D721Med (cell line): Measurements from ENCODE around the gene MNDA.

Experiments used
- DNase-seq: peaks from one replicate; pipeline ENCODE4 v3.0.0; 2011; ENCODE audit warnings: low spot score; ENCODE audit not compliant: insufficient read length
- FAIRE-seq: peaks from 2 replicates; lab custom pipeline; 2011; peaks lifted over from hg19 to GRCh38; lab: Jason Lieb, UNC
- CTCF ChIP-seq: IDR thresholded peaks from 2 replicates; pipeline ENCODE4 v1.5.1; 2012; ENCODE audit warnings: mild to moderate bottlenecking, control low read depth; ENCODE audit not compliant: insufficient read depth; ENCODE audit errors: missing control alignments

Gene MNDA

GRCh38 chr1:158814970-158815369 is 16.2 kb upstream of the MNDA start:
- no peak for DNase-seq
- no peak for FAIRE-seq
- no peak for TF ChIP-seq CTCF

- TF ChIP-seq CTCF = no peak
- FAIRE-seq = no peak
- DNase-seq = no peak
These were observed 12.6 kb upstream of the MNDA start for GRCh38 chr1:158818560-158818959.

GRCh38 chr1:158818975-158819431 is 12.1 kb upstream of the MNDA start:
- TF ChIP-seq CTCF = no peak
- FAIRE-seq = no peak
- DNase-seq = no peak

- DNase-seq (no peak), FAIRE-seq (no peak)
- no peak for TF ChIP-seq CTCF
These were observed 11.4 kb upstream of the MNDA start for GRCh38 chr1:158819461-158820443.

GRCh38 chr1:158821723-158822122 is 9.4 kb upstream of the MNDA start:
- DNase-seq (no peak), FAIRE-seq (no peak)
- no peak for TF ChIP-seq CTCF

GRCh38 chr1:158830074-158830677 is 975 bp upstream of the MNDA start:
- DNase-seq = no peak
- no peak for TF ChIP-seq CTCF
- FAIRE-seq = no peak

- no peak for TF ChIP-seq CTCF
- FAIRE-seq (no peak), DNase-seq (no peak)
These were observed 2.1 kb downstream of the MNDA start for GRCh38 chr1:158833264-158833663.
